Endothelial cell of umbilical vein (primary cell): ENCODE measurements around the gene C11orf71. TPM values are rescaled to one million over a fixed set of nuclear protein-coding genes. Genes with fewer than 3 reads are reported as not detected.

ENCODE experiments used
- BruUV-seq: library from RNA; stranded (reverse); fragments of 400-500 nt; replicated peaks from 2 replicates; lab custom pipeline; 2021; lab: Mats Ljungman, UMichigan
- CTCF ChIA-PET: fragments of 300-600, 350-600 bp; sonication (Branson Sonifier 250); formaldehyde crosslinking; loops from one replicate; lab custom pipeline; 2021; ENCODE audit warnings: antibody characterized with exemption, inconsistent platforms; lab: Charles Lee
- POLR2A ChIA-PET: fragments of 300-600, 350-600 bp; sonication (Branson Sonifier 250); formaldehyde crosslinking; loops from one replicate; lab custom pipeline; 2021; ENCODE audit warnings: antibody characterized with exemption, inconsistent platforms; lab: Charles Lee
- DNase-seq: peaks from one replicate; pipeline ENCODE4 v3.0.0-alpha.2; 2011; ENCODE audit warnings: low read depth, low spot score
- FAIRE-seq: peaks from 2 replicates; lab custom pipeline; 2011; peaks lifted over from hg19 to GRCh38; lab: Jason Lieb, UNC
- H2AFZ ChIP-seq: 2 replicates; pipeline ENCODE4 v1.6.0; 2012; ENCODE audit warnings: low read depth, low read length, control low read depth, inconsistent platforms
- H3K27ac ChIP-seq: 2 replicates; pipeline ENCODE4 v1.5.1; 2011; ENCODE audit warnings: low read depth, mild to moderate bottlenecking, control low read depth, low read length, moderate library complexity; ENCODE audit not compliant: insufficient read depth
- H3K27me3 ChIP-seq, 2 experiments: 2 replicates each; pipeline versions ENCODE4 v1.6.0 to v1.6.1; 2011; ENCODE audit warnings: low read length in 2 of 2, mixed read lengths in 1 of 2; ENCODE audit not compliant: control insufficient read depth in 2 of 2, insufficient read depth in 2 of 2
- H3K36me3 ChIP-seq, 2 experiments: 2 replicates in 1 of 2; 3 replicates in 1 of 2; pipeline ENCODE4 v1.5.1; 2011; ENCODE audit warnings: low read length in 2 of 2, mild to moderate bottlenecking in 1 of 2, moderate library complexity in 1 of 2; ENCODE audit not compliant: control insufficient read depth in 2 of 2, insufficient read depth in 2 of 2; ENCODE audit errors: extremely low read depth in 1 of 2
- H3K4me1 ChIP-seq: 3 replicates; pipeline ENCODE4 v1.5.1; 2011; ENCODE audit warnings: mild to moderate bottlenecking, low read length; ENCODE audit not compliant: control insufficient read depth, insufficient read depth; ENCODE audit errors: extremely low read depth
- H3K4me2 ChIP-seq: 2 replicates; pipeline ENCODE4 v1.6.1; 2011; ENCODE audit warnings: low read length, control low read depth, mixed read lengths; ENCODE audit not compliant: insufficient read depth
- H3K4me3 ChIP-seq, 3 experiments: fragments of 200-600 bp in 1 of 3; sonication (generic), shearing (Covaris generic) in 1 of 3; replicated peaks in 1 of 3; 2 replicates each; pipeline ENCODE4 v1.5.1; 2011 to 2016; ENCODE audit warnings: control low read depth in 3 of 3, low read length in 3 of 3, mild to moderate bottlenecking in 2 of 3, inconsistent platforms in 1 of 3, low read depth in 1 of 3, moderate library complexity in 1 of 3; ENCODE audit not compliant: insufficient read depth in 1 of 3
- H3K79me2 ChIP-seq: 2 replicates; pipeline ENCODE4 v1.6.0; 2012; ENCODE audit warnings: low read length, inconsistent platforms; ENCODE audit not compliant: control insufficient read depth, insufficient read depth
- H3K9ac ChIP-seq: replicated peaks from 2 replicates; pipeline ENCODE3; 2011; ENCODE audit warnings: low read length, control low read depth; ENCODE audit not compliant: insufficient read depth; ENCODE audit errors: extremely low read depth
- H3K9me1 ChIP-seq: replicated peaks from 3 replicates; pipeline ENCODE4 v1.6.0; 2011; ENCODE audit warnings: mild to moderate bottlenecking, low read length; ENCODE audit not compliant: control insufficient read depth, insufficient read depth; ENCODE audit errors: extremely low read depth
- H3K9me3 ChIP-seq: replicated peaks from 2 replicates; pipeline ENCODE4 v1.5.1; 2012; ENCODE audit warnings: low read length, inconsistent platforms; ENCODE audit not compliant: control insufficient read depth, insufficient read depth
- H4K20me1 ChIP-seq: replicated peaks from 2 replicates; pipeline ENCODE3; 2011; ENCODE audit warnings: mild to moderate bottlenecking, low read length; ENCODE audit not compliant: control insufficient read depth, insufficient read depth; ENCODE audit errors: extremely low read depth
- CTCF ChIP-seq, 2 donors: IDR thresholded peaks; 1 replicate in 1 of 2; 2 replicates in 1 of 2; pipeline ENCODE4 v1.5.1; 2011; ENCODE audit warnings: low read length in 2 of 2, mild to moderate bottlenecking in 2 of 2, moderate library complexity in 2 of 2, control low read depth in 1 of 2, inconsistent platforms in 1 of 2, low read depth in 1 of 2; ENCODE audit not compliant: insufficient read depth in 1 of 2; ENCODE audit errors: extremely low read depth in 1 of 2
- EZH2 ChIP-seq: IDR thresholded peaks from 2 replicates; pipeline ENCODE4 v1.6.1; 2012; ENCODE audit warnings: borderline replicate concordance, low read depth, mild to moderate bottlenecking, moderate library complexity, low read length, inconsistent platforms; ENCODE audit not compliant: severe bottlenecking
- FOS ChIP-seq: IDR thresholded peaks from 2 replicates; pipeline ENCODE4 v1.6.1; 2011; ENCODE audit warnings: mild to moderate bottlenecking, low read length, moderate library complexity, borderline replicate concordance; ENCODE audit not compliant: insufficient read depth
- GATA2 ChIP-seq: IDR thresholded peaks from 2 replicates; pipeline ENCODE4 v1.7.0; 2011; ENCODE audit warnings: low read depth, mild to moderate bottlenecking, moderate library complexity, mixed read lengths, low read length; ENCODE audit not compliant: insufficient read length, insufficient read depth
- JUN ChIP-seq: IDR thresholded peaks from 2 replicates; pipeline ENCODE4 v1.6.1; 2011; ENCODE audit warnings: borderline replicate concordance, low read depth; ENCODE audit not compliant: insufficient read length, insufficient read depth
- MAX ChIP-seq: IDR thresholded peaks from 2 replicates; pipeline ENCODE4 v1.6.1; 2011; ENCODE audit not compliant: insufficient read depth, insufficient read length
- MYC ChIP-seq: IDR thresholded peaks from one replicate; pipeline ENCODE4 v1.6.1; 2011; ENCODE audit warnings: mild to moderate bottlenecking, low read depth, low read length
- POLR2A ChIP-seq: IDR thresholded peaks from 2 replicates; pipeline ENCODE4 v1.6.1; 2012; ENCODE audit warnings: low read depth, mild to moderate bottlenecking, control low read depth, low read length
- POLR2AphosphoS5 ChIP-seq: IDR thresholded peaks from 2 replicates; pipeline ENCODE4 v1.6.1; 2012; ENCODE audit warnings: low read depth, mild to moderate bottlenecking, control low read depth, low read length, moderate library complexity; ENCODE audit not compliant: insufficient read depth
- dilution Hi-C: fragments of 300-500 bp; cut with MboI; formaldehyde crosslinking; loops from one replicate; pipeline ENCODE4 v1.15.0; 2019; ENCODE audit warnings: low sequenced_read_pairs; ENCODE audit not compliant: extremely low pct_ligation_motif_present
- intact Hi-C: fragments of 100-400 bp; cut with micrococcal nuclease; formaldehyde crosslinking; loops from one replicate; pipeline ENCODE4 v1.10.0; 2022
- polyA plus RNA-seq, 4 experiments: library from polyadenylated mRNA; depleted of rRNA in 3 of 4; stranded (reverse) in 3 of 4; unstranded in 1 of 4; fragments of >200 nt; gene quantifications; 2 replicates each; pipeline versions ENCODE4 v1.2.1 to v1.2.3, GENCODE V29; 2011 to 2012; ENCODE audit warnings: missing spikeins in 1 of 4
- total RNA-seq: library from RNA; stranded (reverse); gene quantifications from 2 replicates; pipeline ENCODE4 v1.2.3, GENCODE V29; 2021

C11orf71 gene
- total and polyA plus RNA-seq, 2 donors (not counting 3 experiments of a cell fraction or from before 2014, with no cell fraction given), result 4.0 to 6.9 TPM

GRCh38 chr11:114397349-114397982, 2.8 kb downstream of the C11orf71 start:
- H3K27ac ChIP-seq, result no peak overlapping the region
- DNase-seq, result peak; percentile 37
- H3K27me3 ChIP-seq, result no peaks in the 10 kb centered on the region
- dilution Hi-C loops, result no loop called here
- H3K9me3 ChIP-seq, result no peaks in the 10 kb centered on the region
- intact Hi-C loops, result loop anchor here (5.0 kb wide), 1 partner anchor 365 kb away; no protein-coding TSS in a partner anchor
- no peak overlapping the region for H2AFZ ChIP-seq
- no peaks in the 10 kb centered on the region for H3K36me3 ChIP-seq
- H3K9ac ChIP-seq, result no peak overlapping the region
- BruUV-seq, result no TSS peak
- TF ChIP-seq JUN (no peak), MYC (no peak), FOS (no peak), MAX (no peak), POLR2A (no peak), CTCF (IDR thresholded peaks at IDR 0.05; ENCODE audit: extremely low read depth in 1 of 2, insufficient read depth in 1 of 2, low read depth in 1 of 2, low read length in 2 of 2) (no peak), EZH2 (no peak), GATA2 (no peak), POLR2AphosphoS5 (no peak)
- POLR2A ChIA-PET, result no interaction called here
- H3K4me1 ChIP-seq, result peaks cover 25% of the 10 kb centered on the region
- no peak for FAIRE-seq
- H3K9me1 ChIP-seq, result no peaks in the 10 kb centered on the region
- CTCF ChIA-PET, result interaction anchor here (1.6 to 3.6 kb wide), 3 partner anchors 50 to 117 kb away, joined by 5 to 22 read pairs (median 18); no protein-coding TSS in a partner anchor
- no peaks in the 10 kb centered on the region for H4K20me1 ChIP-seq
- no peak overlapping the region for H3K4me2 ChIP-seq
- H3K79me2 ChIP-seq, result peaks cover 28% of the 10 kb centered on the region
- no peak overlapping the region for H3K4me3 ChIP-seq
